OCI-LY7 (cell line): ENCODE measurements around the gene ZDHHC5. TPM values are rescaled to one million over a fixed set of nuclear protein-coding genes. Genes with fewer than 3 reads are reported as not detected.

Experiments
- BruUV-seq: library from RNA; stranded (reverse); fragments of 400-500 nt; replicated peaks from 2 replicates; lab custom pipeline; 2021; lab: Mats Ljungman, UMichigan
- CTCF ChIA-PET: fragments of 300-600 bp; sonication (Branson Sonifier 250); formaldehyde crosslinking; loops from one replicate; lab custom pipeline; 2022; ENCODE audit warnings: antibody characterized with exemption; ENCODE audit not compliant: unreplicated experiment; lab: Charles Lee
- POLR2A ChIA-PET: fragments of 300-600 bp; sonication (Branson Sonifier 250); formaldehyde crosslinking; loops from one replicate; lab custom pipeline; 2022; ENCODE audit warnings: antibody characterized with exemption; lab: Charles Lee
- DNase-seq: peaks from one replicate; pipeline ENCODE4 v3.0.0-alpha.2; 2015; ENCODE audit warnings: low spot score
- H2AFZ ChIP-seq: fragments of 200-600 bp; sonication (generic), shearing (Covaris generic); 2 replicates; pipeline ENCODE4 v1.6.1; 2014; ENCODE audit warnings: mild to moderate bottlenecking, antibody characterized with exemption, low read length, moderate library complexity
- H3K27ac ChIP-seq: fragments of 200-600 bp; sonication (generic); 2 replicates; pipeline ENCODE4 v1.5.1; 2014; ENCODE audit warnings: mixed run types, low read depth, mild to moderate bottlenecking, moderate library complexity, low read length, inconsistent platforms; ENCODE audit not compliant: poor library complexity, severe bottlenecking
- H3K36me3 ChIP-seq: fragments of 200-600 bp; sonication (generic); 2 replicates; pipeline ENCODE4 v1.6.1; 2014; ENCODE audit warnings: mild to moderate bottlenecking, antibody characterized with exemption, low read length, moderate library complexity, mixed read lengths; ENCODE audit not compliant: insufficient read depth
- H3K4me1 ChIP-seq: fragments of 200-600 bp; sonication (generic); 2 replicates; pipeline ENCODE4 v1.5.1; 2014; ENCODE audit warnings: mild to moderate bottlenecking, low read length; ENCODE audit not compliant: insufficient read depth, poor library complexity, severe bottlenecking
- H3K4me2 ChIP-seq: fragments of 200-600 bp; sonication (generic); 2 replicates; pipeline ENCODE4 v1.6.1; 2014; ENCODE audit warnings: mild to moderate bottlenecking, low read length
- H3K4me3 ChIP-seq: fragments of 200-600 bp; sonication (generic); 2 replicates; pipeline ENCODE4 v1.5.1; 2014; ENCODE audit warnings: mild to moderate bottlenecking, low read depth, low read length; ENCODE audit not compliant: poor library complexity, severe bottlenecking
- H3K79me2 ChIP-seq: fragments of 200-600 bp; sonication (generic); 2 replicates; pipeline ENCODE4 v1.6.1; 2016; ENCODE audit warnings: low read depth, mild to moderate bottlenecking, low read length, moderate library complexity, mixed read lengths; ENCODE audit not compliant: insufficient read depth
- H3K9me2 ChIP-seq: fragments of 200-600 bp; sonication (generic); 2 replicates; pipeline ENCODE4 v1.6.1; 2016; ENCODE audit warnings: mild to moderate bottlenecking, low read length, mixed read lengths; ENCODE audit not compliant: insufficient read depth
- H3K9me3 ChIP-seq: fragments of 200-600 bp; sonication (generic); 2 replicates; pipeline ENCODE4 v1.6.1; 2014; ENCODE audit warnings: mild to moderate bottlenecking, mixed run types, low read length, mixed read lengths
- H4K20me1 ChIP-seq: fragments of 200-600 bp; sonication (generic); 2 replicates; pipeline ENCODE4 v1.6.1; 2014; ENCODE audit warnings: mild to moderate bottlenecking, antibody characterized with exemption, low read length, moderate library complexity, mixed read lengths; ENCODE audit not compliant: insufficient read depth
- CTCF ChIP-seq: fragments of 200-600 bp; sonication (generic); conservative IDR thresholded peaks from 2 replicates; pipeline ENCODE4 v1.5.1; 2014; ENCODE audit warnings: mild to moderate bottlenecking, antibody characterized with exemption, low read length, moderate library complexity, mixed read lengths
- EZH2phosphoT487 ChIP-seq: fragments of 200-600 bp; sonication (generic); IDR thresholded peaks from 2 replicates; pipeline ENCODE4 v1.6.1; 2018; ENCODE audit warnings: low read depth, borderline replicate concordance, mild to moderate bottlenecking, mixed run types, antibody characterized with exemption, low read length, moderate library complexity, mixed read lengths
- intact Hi-C: fragments of 100-400 bp; cut with micrococcal nuclease; formaldehyde crosslinking; loops from one replicate; pipeline ENCODE4 v1.10.0; 2022; ENCODE audit not compliant: unreplicated experiment
- total RNA-seq, 2 experiments: library from RNA; depleted of rRNA in 1 of 2; stranded (reverse); fragments of >200 nt in 1 of 2; shearing (Covaris generic) in 1 of 2; gene quantifications; 2 replicates each; pipeline ENCODE4 v1.2.3, GENCODE V29; 2014 to 2022

ZDHHC5 gene
- total RNA-seq, 2 experiments from 2014 or later: 27.5 to 57.4 TPM

GRCh38 chr11:57635246-57635645 is 32.7 kb upstream of the ZDHHC5 start:
- BruUV-seq: no TSS peak
- POLR2A ChIA-PET: interaction anchor here (0.7 to 1.1 kb wide), 5 partner anchors 8 to 37 kb away, joined by 3 to 5 read pairs (median 3); no protein-coding TSS in a partner anchor

GRCh38 chr11:57637626-57638004 is 30.3 kb upstream of the ZDHHC5 start:
- BruUV-seq: no TSS peak
- Histone ChIP-seq H3K36me3 (no peaks in the 10 kb centered on the region), H3K4me3 (no peak overlapping the region), H3K4me2 (no peak overlapping the region), H3K4me1 (peaks cover 29% of the 10 kb centered on the region), H3K9me3 (no peaks in the 10 kb centered on the region), H3K27ac (no peak overlapping the region), H3K79me2 (no peaks in the 10 kb centered on the region), H4K20me1 (no peaks in the 10 kb centered on the region), H3K9me2 (no peaks in the 10 kb centered on the region), H2AFZ (no peak overlapping the region)
- CTCF ChIA-PET: no interaction called here
- POLR2A ChIA-PET: interaction anchor here (0.5 to 1.5 kb wide), 2 partner anchors 15 to 69 kb away, joined by 3 to 7 read pairs; no protein-coding TSS in a partner anchor
- no peak for DNase-seq
- TF ChIP-seq CTCF (no peak), EZH2phosphoT487 (no peak)
- intact Hi-C loops: no loop called here

More at GRCh38 chr11:57635246-57635645, 32.7 kb upstream of the ZDHHC5 start:
- no peak for DNase-seq
- Histone ChIP-seq H3K27ac (no peak overlapping the region), H3K9me3 (no peaks in the 10 kb centered on the region), H3K79me2 (no peaks in the 10 kb centered on the region), H3K4me2 (no peak overlapping the region), H3K36me3 (no peaks in the 10 kb centered on the region), H3K4me3 (no peak overlapping the region), H3K4me1 (peaks cover 16% of the 10 kb centered on the region), H2AFZ (no peak overlapping the region), H3K9me2 (no peaks in the 10 kb centered on the region), H4K20me1 (no peaks in the 10 kb centered on the region)
- intact Hi-C loops: no loop called here
- CTCF ChIA-PET: no interaction called here
- TF ChIP-seq EZH2phosphoT487: no peak
- TF ChIP-seq CTCF: no peak

GRCh38 chr11:57638005-57638781 is 29.7 kb upstream of the ZDHHC5 start:
- no TSS peak for BruUV-seq
- TF ChIP-seq CTCF (no peak), EZH2phosphoT487 (no peak)
- CTCF ChIA-PET: no interaction called here
- intact Hi-C loops: no loop called here
- H3K36me3 ChIP-seq: no peaks in the 10 kb centered on the region
- no peaks in the 10 kb centered on the region for H3K79me2 ChIP-seq
- H2AFZ ChIP-seq: peak overlapping the region; percentile 60; the same call in 1 of the 2 replicates
- H3K4me2 ChIP-seq: no peak overlapping the region
- POLR2A ChIA-PET: interaction anchor here (0.5 to 1.5 kb wide), 2 partner anchors 15 to 69 kb away, joined by 3 to 7 read pairs; no protein-coding TSS in a partner anchor
- no peak overlapping the region for H3K27ac ChIP-seq
- H4K20me1 ChIP-seq: no peaks in the 10 kb centered on the region
- no peak for DNase-seq
- no peaks in the 10 kb centered on the region for H3K9me3 ChIP-seq
- H3K4me3 ChIP-seq: no peak overlapping the region
- H3K4me1 ChIP-seq: peaks cover 29% of the 10 kb centered on the region
- no peaks in the 10 kb centered on the region for H3K9me2 ChIP-seq
